Tibial nerve (tissue), 4 donors: Measurements from ENCODE around the gene ABHD12B. TPM values are rescaled to one million over a fixed set of nuclear protein-coding genes. Genes with fewer than 3 reads are reported as not detected.

ENCODE experiments used
- DNase-seq, 2 donors: peaks; one replicate each; pipeline ENCODE4 v3.0.0-alpha.2; 2019; ENCODE audit warnings: low spot score in 2 of 2
- H3K27ac ChIP-seq, 4 donors: fragments of 200-600 bp; sonication (generic) in 3 of 4; one replicate each; pipeline ENCODE4 v1.5.1; 2017 to 2019; ENCODE audit warnings: mild to moderate bottlenecking in 1 of 4
- H3K27me3 ChIP-seq, 2 donors: fragments of 200-600 bp; sonication (generic) in 1 of 2; one replicate each; pipeline versions ENCODE4 v1.5.1 to v1.6.0; 2017 to 2019
- H3K36me3 ChIP-seq, 3 donors: fragments of 200-600 bp; sonication (generic); one replicate each; pipeline ENCODE4 v1.5.1; 2018 to 2019
- H3K4me1 ChIP-seq, 4 donors: fragments of 200-600 bp; sonication (generic) in 3 of 4; one replicate each; pipeline ENCODE4 v1.5.1; 2017 to 2019
- H3K4me3 ChIP-seq, 4 donors: fragments of 200-600 bp; sonication (generic) in 3 of 4; one replicate each; pipeline ENCODE4 v1.5.1; 2017 to 2019; ENCODE audit warnings: mild to moderate bottlenecking in 1 of 4, moderate library complexity in 1 of 4
- H3K9me3 ChIP-seq, 4 donors: fragments of 200-600 bp; sonication (generic) in 3 of 4; one replicate each; pipeline ENCODE4 v1.5.1; 2017 to 2019
- CTCF ChIP-seq, 5 experiments: fragments of 200-600 bp in 3 of 5; fragments of 450-650 bp in 2 of 5; sonication (generic) in 3 of 5; IDR thresholded peaks; one replicate each; pipeline ENCODE4 v1.5.1; 2016 to 2019; ENCODE audit warnings: antibody characterized with exemption in 5 of 5, mild to moderate bottlenecking in 3 of 5, moderate library complexity in 2 of 5
- EP300 ChIP-seq, 2 donors: sonication (generic); formaldehyde crosslinking; IDR thresholded peaks; one replicate each; pipeline ENCODE4 v1.6.1; 2017; ENCODE audit warnings: antibody characterized with exemption in 2 of 2, mild to moderate bottlenecking in 1 of 2
- POLR2A ChIP-seq, 2 donors: fragments of 450-650 bp; IDR thresholded peaks; one replicate each; pipeline ENCODE4 v1.6.1; 2017; ENCODE audit warnings: antibody characterized with exemption in 2 of 2, mild to moderate bottlenecking in 2 of 2, moderate library complexity in 2 of 2
- WGBS, 2 donors: methylation state at CpG; one replicate each; pipeline ENCODE4 v1.1.5; 2018; 5-methylcytosine and 5-hydroxymethylcytosine counted together
- total RNA-seq, 4 donors: library from RNA; depleted of rRNA; stranded (reverse); fragments of >200 nt; gene quantifications; one replicate each; pipeline ENCODE4 v1.1.0, GENCODE V29; 2016

ABHD12B gene
- total RNA-seq, 4 donors from 2014 or later: not detected

DNA sequence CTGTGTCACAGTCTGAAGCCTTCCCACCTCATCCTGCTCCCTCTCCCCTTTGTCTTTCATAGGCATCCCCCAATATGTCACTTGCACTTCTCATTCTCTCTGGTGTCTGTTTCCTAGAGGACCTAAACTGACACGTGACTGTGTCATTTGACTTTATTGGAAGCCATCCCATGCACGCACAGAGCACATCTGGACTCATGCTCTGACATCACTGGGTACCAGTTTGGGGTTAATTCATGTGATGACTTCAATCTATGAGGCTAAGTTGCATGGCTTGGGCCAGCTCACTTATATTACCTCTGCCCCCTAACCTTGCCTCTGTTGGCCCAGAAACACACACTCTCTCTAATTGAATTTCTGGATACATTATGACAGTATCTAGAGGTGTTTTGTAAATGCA lies 51.0 kb downstream of the ABHD12B start:
- no peaks in the 10 kb centered on the region for H3K27me3 ChIP-seq
- H3K4me1 ChIP-seq: peaks cover 0 to 9% (median 0%) of the 10 kb centered on the region in 4 donors
- peaks cover 0 to 73% (median 0%) of the 10 kb centered on the region in 3 donors for H3K36me3 ChIP-seq
- no peaks in the 10 kb centered on the region for H3K9me3 ChIP-seq
- 88 to 96% methylated on average over 2 of the region's 2 CpGs for WGBS, 2 donors
- no peak overlapping the region for H3K4me3 ChIP-seq
- H3K27ac ChIP-seq: no peak overlapping the region
- no peak for DNase-seq
- TF ChIP-seq EP300 (IDR thresholded peaks at IDR 0.05): no peak
- TF ChIP-seq POLR2A (IDR thresholded peaks at IDR 0.05): no peak
- TF ChIP-seq CTCF (IDR thresholded peaks at IDR 0.05): no peak

GRCh38 chr14:50924236-50924635 lies 52.4 kb downstream of the ABHD12B start:
- TF ChIP-seq POLR2A (IDR thresholded peaks at IDR 0.05) (no peak), CTCF (IDR thresholded peaks at IDR 0.05) (no peak), EP300 (IDR thresholded peaks at IDR 0.05) (no peak)
- Histone ChIP-seq H3K4me1 (peaks cover 0 to 9% (median 0%) of the 10 kb centered on the region in 4 donors), H3K4me3 (no peak overlapping the region), H3K9me3 (no peaks in the 10 kb centered on the region), H3K27me3 (no peaks in the 10 kb centered on the region), H3K27ac (no peak overlapping the region), H3K36me3 (peaks cover 0 to 74% (median 0%) of the 10 kb centered on the region in 3 donors)
- 61 to 62% methylated on average over 6 of the region's 6 CpGs for WGBS, 2 donors
- no peak for DNase-seq

- no peak overlapping the region for H3K27ac ChIP-seq
- H3K36me3 ChIP-seq: peaks cover 0 to 74% (median 0%) of the 10 kb centered on the region in 3 donors
- no peak for TF ChIP-seq CTCF (IDR thresholded peaks at IDR 0.05)
- no peak for TF ChIP-seq POLR2A (IDR thresholded peaks at IDR 0.05)
- TF ChIP-seq EP300 (IDR thresholded peaks at IDR 0.05): no peak
- 82 to 89% methylated on average over 4 of the region's 4 CpGs for WGBS, 2 donors
- peaks cover 0 to 9% (median 0%) of the 10 kb centered on the region in 4 donors for H3K4me1 ChIP-seq
- H3K9me3 ChIP-seq: no peaks in the 10 kb centered on the region
- no peaks in the 10 kb centered on the region for H3K27me3 ChIP-seq
- no peak overlapping the region for H3K4me3 ChIP-seq
- no peak for DNase-seq
Measured at GRCh38 chr14:50924843-50925242, 53.0 kb downstream of the ABHD12B start.

- no peak for TF ChIP-seq POLR2A (IDR thresholded peaks at IDR 0.05)
- TF ChIP-seq EP300 (IDR thresholded peaks at IDR 0.05): peak; percentile 24 to 76
- Histone ChIP-seq H3K9me3 (no peaks in the 10 kb centered on the region), H3K4me1 (no peaks in the 10 kb centered on the region), H3K4me3 (no peak overlapping the region), H3K36me3 (peaks cover 0 to 82% (median 0%) of the 10 kb centered on the region in 3 donors), H3K27me3 (no peaks in the 10 kb centered on the region), H3K27ac (peak overlapping the region in 2 of 4 donors; percentile 63 to 64)
- peak in 1 of 2 donors; percentile 15 for DNase-seq
- WGBS, 2 donors: 80 to 85% methylated on average over 3 of the region's 3 CpGs
Measured at GRCh38 chr14:50926851-50927386, 55.1 kb downstream of the ABHD12B start.

DNA sequence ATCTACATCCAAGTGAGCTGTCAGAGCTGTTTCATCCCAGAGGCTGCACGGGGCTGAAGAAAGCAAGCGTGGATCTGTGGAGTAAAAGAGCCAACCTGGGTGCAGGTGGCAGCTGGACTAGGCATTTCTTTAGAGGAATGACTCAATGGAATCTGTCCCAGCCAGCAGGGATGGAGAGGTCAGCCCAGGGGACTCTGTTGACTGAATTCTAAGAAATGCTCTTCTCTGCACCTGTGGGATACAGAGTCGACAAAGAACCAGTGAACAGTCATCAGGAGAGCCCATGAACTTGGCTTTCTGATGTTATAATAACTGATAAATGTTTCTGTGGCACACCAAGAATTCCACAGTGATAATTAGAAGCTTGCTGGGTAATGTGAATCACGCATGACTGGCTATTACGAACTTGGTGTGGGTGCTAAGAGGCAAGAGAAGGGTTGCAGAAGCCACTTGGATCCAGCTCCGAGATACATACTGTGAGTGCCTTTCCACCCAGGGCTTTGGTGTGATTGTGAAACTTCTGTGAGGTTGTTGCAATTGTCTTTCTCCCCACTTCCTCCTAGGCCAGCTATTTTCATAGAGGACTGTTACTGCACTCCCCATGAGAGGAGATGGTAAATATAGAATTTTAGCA lies 56.3 kb downstream of the ABHD12B start:
- Histone ChIP-seq H3K4me1 (no peaks in the 10 kb centered on the region), H3K9me3 (no peaks in the 10 kb centered on the region), H3K4me3 (no peak overlapping the region), H3K27ac (peak overlapping the region in 1 of 4 donors; percentile 63), H3K27me3 (no peaks in the 10 kb centered on the region), H3K36me3 (peaks cover 0 to 80% (median 0%) of the 10 kb centered on the region in 3 donors)
- WGBS, 2 donors: 82 to 91% methylated on average over 6 of the region's 6 CpGs
- TF ChIP-seq EP300 (IDR thresholded peaks at IDR 0.05) (peak; percentile 37 to 82), POLR2A (IDR thresholded peaks at IDR 0.05) (no peak)
- DNase-seq: peak in 1 of 2 donors; percentile 34

GRCh38 chr14:50929506-50929905 lies 57.7 kb downstream of the ABHD12B start:
- Histone ChIP-seq H3K4me1 (no peaks in the 10 kb centered on the region), H3K27me3 (no peaks in the 10 kb centered on the region), H3K9me3 (no peaks in the 10 kb centered on the region), H3K36me3 (peaks cover 0 to 76% (median 0%) of the 10 kb centered on the region in 3 donors), H3K4me3 (no peak overlapping the region), H3K27ac (no peak overlapping the region)
- 66 to 95% methylated on average over 2 of the region's 2 CpGs for WGBS, 2 donors
- TF ChIP-seq CTCF (IDR thresholded peaks at IDR 0.05) (no peak), EP300 (IDR thresholded peaks at IDR 0.05) (no peak), POLR2A (IDR thresholded peaks at IDR 0.05) (no peak)
- no peak for DNase-seq
